SU-DHL-6 (cell line): ENCODE measurements around the gene PCP2.

Experiments used
- H2AFZ ChIP-seq: fragments of 200-600 bp; sonication (generic); 2 replicates; pipeline ENCODE4 v1.6.1; 2014; ENCODE audit warnings: low read depth, mild to moderate bottlenecking, moderate library complexity, mixed read lengths, antibody characterized with exemption, low read length; ENCODE audit not compliant: severe bottlenecking
- H3F3A ChIP-seq: fragments of 200-600 bp; shearing (Covaris generic); 2 replicates; pipeline ENCODE4 v1.6.0; 2016; ENCODE audit warnings: antibody characterized with exemption, mild to moderate bottlenecking; ENCODE audit not compliant: insufficient read depth
- H3K27ac ChIP-seq: fragments of 200-600 bp; sonication (generic); 2 replicates; pipeline ENCODE4 v1.5.1; 2016; ENCODE audit warnings: low read depth, mild to moderate bottlenecking, low read length, moderate library complexity, mixed read lengths
- H3K27me3 ChIP-seq: fragments of 200-600 bp; sonication (generic), shearing (Covaris generic); 2 replicates; pipeline ENCODE4 v1.6.0; 2014; ENCODE audit warnings: mild to moderate bottlenecking, low read length
- H3K36me3 ChIP-seq: fragments of 200-600 bp; sonication (generic); 2 replicates; pipeline ENCODE4 v1.6.1; 2014; ENCODE audit warnings: mild to moderate bottlenecking, low read length, mixed read lengths
- H3K4me2 ChIP-seq: fragments of 300-600, 200-600 bp; shearing (Covaris generic), sonication (generic); 2 replicates; pipeline ENCODE4 v1.6.0; 2014; ENCODE audit warnings: low read length, low read depth, mild to moderate bottlenecking; ENCODE audit not compliant: poor library complexity, severe bottlenecking
- H3K4me3 ChIP-seq: fragments of 200-600 bp; sonication (generic); 2 replicates; pipeline ENCODE4 v1.5.1; 2014; ENCODE audit warnings: antibody characterized with exemption, low read length, mild to moderate bottlenecking, mixed read lengths; ENCODE audit not compliant: insufficient read depth, poor library complexity, severe bottlenecking
- H3K79me2 ChIP-seq: fragments of 200-600 bp; sonication (generic); 2 replicates; pipeline ENCODE4 v1.6.1; 2014; ENCODE audit warnings: mild to moderate bottlenecking, low read length, moderate library complexity; ENCODE audit not compliant: insufficient read depth
- H3K9ac ChIP-seq: fragments of 200-600 bp; sonication (generic); 2 replicates; pipeline ENCODE4 v1.7.0; 2014; ENCODE audit warnings: mild to moderate bottlenecking, low read length
- H3K9me2 ChIP-seq: fragments of 200-600 bp; sonication (generic); replicated peaks from 2 replicates; pipeline ENCODE4 v1.6.1; 2014; ENCODE audit warnings: low read length; ENCODE audit not compliant: insufficient read depth
- H3K9me3 ChIP-seq: fragments of 200-600 bp; sonication (generic); 2 replicates; pipeline ENCODE4 v1.6.1; 2014; ENCODE audit warnings: low read length, mixed read lengths; ENCODE audit not compliant: insufficient read depth
- H4K20me1 ChIP-seq: fragments of 200-600 bp; sonication (generic); 2 replicates; pipeline ENCODE4 v1.6.1; 2014; ENCODE audit warnings: low read depth, mild to moderate bottlenecking, antibody characterized with exemption, low read length, moderate library complexity, mixed read lengths
- EZH2phosphoT487 ChIP-seq: fragments of 200-600 bp; sonication (generic), shearing (Covaris generic); conservative IDR thresholded peaks from 2 replicates; pipeline ENCODE4 v1.6.1; 2018; ENCODE audit warnings: mild to moderate bottlenecking, antibody characterized with exemption, low read length, moderate library complexity, mixed read lengths
- TF ChIP-seq, protein P1 (sequence below): fragments of 200-600 bp; sonication (generic); IDR thresholded peaks from one replicate; pipeline ENCODE4 v1.5.1; 2017; ENCODE audit warnings: antibody characterized with exemption, mild to moderate bottlenecking, low read length, moderate library complexity; ENCODE audit not compliant: insufficient read depth, poor library complexity, severe bottlenecking

The PCP2 gene

DNA sequence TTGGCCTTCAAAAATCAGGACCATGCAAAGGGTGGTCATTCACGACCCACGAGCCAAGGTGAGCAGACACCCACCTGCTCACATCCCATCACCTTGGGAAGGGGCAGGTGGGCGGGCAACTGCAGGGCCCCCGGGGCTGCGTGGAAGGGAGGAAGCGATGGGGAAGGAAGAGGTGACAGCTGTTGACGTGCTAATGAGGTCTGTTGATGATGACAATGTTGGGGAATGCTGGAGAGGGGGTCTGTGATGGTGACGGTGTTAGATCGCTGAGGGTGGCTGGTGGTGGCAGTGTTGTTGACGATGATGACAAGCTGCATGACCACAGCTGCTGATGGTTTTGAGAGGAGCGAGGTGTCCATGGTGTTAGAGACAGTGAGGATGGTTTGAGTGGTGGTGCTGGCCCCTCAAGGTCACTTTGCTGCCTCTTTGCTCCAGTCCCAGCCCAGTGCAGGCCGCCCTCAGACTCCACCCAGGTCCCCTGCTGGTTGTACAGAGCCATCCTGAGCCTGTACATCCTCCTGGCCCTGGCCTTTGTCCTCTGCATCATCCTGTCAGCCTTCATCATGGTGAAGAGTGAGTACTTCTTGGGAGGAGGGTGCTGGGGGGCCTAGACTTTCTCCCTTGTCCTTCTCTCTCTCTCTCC, 44.3 kb upstream of the PCP2 start:
- Histone ChIP-seq H3K79me2 (0 out of 2 replicates have a peak, but pooled peaks cover 6% of the 10 kb centered on the region), H2AFZ (no peak overlapping the region), H3K27ac (no peak overlapping the region), H4K20me1 (no peaks in the 10 kb centered on the region), H3K9me2 (no peaks in the 10 kb centered on the region), H3F3A (no peaks in the 10 kb centered on the region), H3K9me3 (no peaks in the 10 kb centered on the region), H3K9ac (no peak overlapping the region), H3K27me3 (no peaks in the 10 kb centered on the region), H3K4me2 (no peak overlapping the region), H3K36me3 (no peaks in the 10 kb centered on the region), H3K4me3 (no peak overlapping the region)
- TF ChIP-seq EZH2phosphoT487, result no peak
- TF ChIP-seq, protein P1, sequence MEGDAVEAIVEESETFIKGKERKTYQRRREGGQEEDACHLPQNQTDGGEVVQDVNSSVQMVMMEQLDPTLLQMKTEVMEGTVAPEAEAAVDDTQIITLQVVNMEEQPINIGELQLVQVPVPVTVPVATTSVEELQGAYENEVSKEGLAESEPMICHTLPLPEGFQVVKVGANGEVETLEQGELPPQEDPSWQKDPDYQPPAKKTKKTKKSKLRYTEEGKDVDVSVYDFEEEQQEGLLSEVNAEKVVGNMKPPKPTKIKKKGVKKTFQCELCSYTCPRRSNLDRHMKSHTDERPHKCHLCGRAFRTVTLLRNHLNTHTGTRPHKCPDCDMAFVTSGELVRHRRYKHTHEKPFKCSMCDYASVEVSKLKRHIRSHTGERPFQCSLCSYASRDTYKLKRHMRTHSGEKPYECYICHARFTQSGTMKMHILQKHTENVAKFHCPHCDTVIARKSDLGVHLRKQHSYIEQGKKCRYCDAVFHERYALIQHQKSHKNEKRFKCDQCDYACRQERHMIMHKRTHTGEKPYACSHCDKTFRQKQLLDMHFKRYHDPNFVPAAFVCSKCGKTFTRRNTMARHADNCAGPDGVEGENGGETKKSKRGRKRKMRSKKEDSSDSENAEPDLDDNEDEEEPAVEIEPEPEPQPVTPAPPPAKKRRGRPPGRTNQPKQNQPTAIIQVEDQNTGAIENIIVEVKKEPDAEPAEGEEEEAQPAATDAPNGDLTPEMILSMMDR, result no peak

DNA sequence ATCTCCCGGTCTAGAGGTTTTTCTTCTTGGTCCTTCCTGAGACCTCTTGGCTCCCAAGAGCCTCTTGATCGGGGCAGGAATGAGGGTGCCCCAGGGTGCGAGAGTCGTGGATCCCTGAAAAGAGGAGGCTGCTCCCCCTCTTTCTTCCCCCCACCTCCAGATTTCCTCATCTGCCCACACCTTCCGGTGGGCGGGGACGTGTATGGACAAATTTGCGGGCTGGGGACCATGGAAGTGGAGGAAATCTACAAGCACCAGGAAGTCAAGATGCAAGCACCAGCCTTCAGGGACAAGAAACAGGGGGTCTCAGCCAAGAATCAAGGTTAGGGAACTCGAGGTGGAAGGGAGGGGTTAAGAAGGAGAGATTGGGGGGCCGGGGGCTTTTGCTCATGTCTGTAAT, 43.3 kb upstream of the PCP2 start, which contains the start of gene MCEMP1:
MCEMP1 (plus strand) TSS at position 237 of the 400 bp plus-strand sequence; CDS start at position 268, 31 bp downstream.
- TF ChIP-seq, protein P1, result no peak
- TF ChIP-seq EZH2phosphoT487, result no peak

DNA sequence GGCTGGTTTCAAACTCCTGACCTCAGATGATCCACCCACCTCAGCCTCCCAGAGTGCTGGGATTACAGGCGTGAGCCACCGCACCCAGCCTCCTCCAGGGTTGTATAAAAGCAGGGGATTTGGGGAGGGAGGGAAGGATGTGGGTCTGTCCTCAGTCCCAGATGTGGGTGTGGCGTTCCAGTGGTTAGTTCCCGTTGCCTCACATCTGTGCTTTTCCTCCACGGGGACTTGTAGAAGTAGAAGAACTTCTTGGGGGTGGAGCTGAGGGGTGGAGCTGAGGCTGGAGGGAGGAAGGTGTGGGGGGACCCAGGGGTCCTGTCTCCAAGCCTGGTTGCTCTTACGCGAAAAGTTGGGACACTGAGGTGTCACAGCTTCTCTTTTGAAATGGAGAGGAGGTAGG, 42.9 kb upstream of the PCP2 start:
- no peak overlapping the region for H3K9ac ChIP-seq
- H3K9me3 ChIP-seq, result no peaks in the 10 kb centered on the region
- no peak for TF ChIP-seq EZH2phosphoT487
- TF ChIP-seq, protein P1, result no peak
- H4K20me1 ChIP-seq, result no peaks in the 10 kb centered on the region
- H3K4me3 ChIP-seq, result no peak overlapping the region
- no peaks in the 10 kb centered on the region for H3F3A ChIP-seq
- H3K9me2 ChIP-seq, result no peaks in the 10 kb centered on the region
- no peak overlapping the region for H3K4me2 ChIP-seq
- no peaks in the 10 kb centered on the region for H3K36me3 ChIP-seq
- no peak overlapping the region for H3K27ac ChIP-seq
- no peaks in the 10 kb centered on the region for H3K27me3 ChIP-seq
- 0 out of 2 replicates have a peak, but pooled peaks cover 6% of the 10 kb centered on the region for H3K79me2 ChIP-seq
- no peak overlapping the region for H2AFZ ChIP-seq

More for the DNA sequence above, 43.3 kb upstream of the PCP2 start, which contains the start of gene MCEMP1:
- Histone ChIP-seq H3K9me3 (no peaks in the 10 kb centered on the region), H3K27ac (no peak within 1 kb of the TSS), H3K36me3 (no peaks in the 10 kb centered on the region), H3K4me2 (no peak within 1 kb of the TSS), H3F3A (no peaks in the 10 kb centered on the region), H3K27me3 (no peaks in the 10 kb centered on the region), H3K79me2 (0 out of 2 replicates have a peak, but pooled peaks cover 6% of the 10 kb centered on the region), H4K20me1 (no peaks in the 10 kb centered on the region), H2AFZ (no peak within 1 kb of the TSS), H3K4me3 (no peak within 1 kb of the TSS), H3K9me2 (no peaks in the 10 kb centered on the region), H3K9ac (no peak within 1 kb of the TSS)
